ENCODE measurements around the gene TTR. TPM values are rescaled to one million over a fixed set of nuclear protein-coding genes. Genes with fewer than 3 reads are reported as not detected.

TTR gene
- polyA plus RNA-seq, 3 donors from 2014 or later: not detected

- peaks cover 0 to 2% (median 1%) of the 10 kb centered on the region in 3 donors for H3K27me3 Mint-ChIP-seq (ENCODE audit: low read depth in 3 of 3)
- DNase-seq: no peak
- H3K27ac Mint-ChIP-seq: no peak overlapping the region
- H3K36me3 Mint-ChIP-seq: peaks cover 0 to 4% (median 0%) of the 10 kb centered on the region in 3 donors
- no peaks in the 10 kb centered on the region for H3K4me1 Mint-ChIP-seq
- no peak overlapping the region for H3K4me3 Mint-ChIP-seq
- H3K9me3 Mint-ChIP-seq: peaks cover 0 to 1% (median 0%) of the 10 kb centered on the region in 6 donors
Observed at GRCh38 chr18:31587529-31587928, 4.1 kb upstream of the TTR start.

GRCh38 chr18:31590570-31590969 lies 1.1 kb upstream of the TTR start:
- peaks cover 0 to 4% (median 0%) of the 10 kb centered on the region in 3 donors for H3K36me3 Mint-ChIP-seq
- no peaks in the 10 kb centered on the region for H3K9me3 Mint-ChIP-seq
- DNase-seq: no peak
- H3K27me3 Mint-ChIP-seq (ENCODE audit: low read depth in 3 of 3): peaks cover 0 to 12% (median 3%) of the 10 kb centered on the region in 3 donors
- no peak overlapping the region for H3K4me3 Mint-ChIP-seq
- H3K27ac Mint-ChIP-seq: no peak overlapping the region
- H3K4me1 Mint-ChIP-seq: no peaks in the 10 kb centered on the region

- Mint-ChIP-seq H3K36me3 (peaks cover 0 to 4% (median 0%) of the 10 kb centered on the region in 3 donors), H3K27ac (no peak overlapping the region), H3K4me3 (no peak overlapping the region)
Observed at GRCh38 chr18:31591113-31591512, 564 bp upstream of the TTR start.

GRCh38 chr18:31592506-31593157 lies 955 bp downstream of the TTR start:
- Mint-ChIP-seq H3K9me3 (no peaks in the 10 kb centered on the region), H3K27ac (no peak overlapping the region), H3K4me1 (no peaks in the 10 kb centered on the region), H3K4me3 (no peak overlapping the region), H3K27me3 (ENCODE audit: low read depth in 3 of 3) (peaks cover 0 to 12% (median 6%) of the 10 kb centered on the region in 3 donors), H3K36me3 (peaks cover 0 to 4% (median 0%) of the 10 kb centered on the region in 3 donors)
- DNase-seq: no peak

More at GRCh38 chr18:31591113-31591512, 564 bp upstream of the TTR start:
- Mint-ChIP-seq H3K9me3 (no peaks in the 10 kb centered on the region), H3K27me3 (ENCODE audit: low read depth in 3 of 3) (peaks cover 0 to 12% (median 4%) of the 10 kb centered on the region in 3 donors), H3K4me1 (no peaks in the 10 kb centered on the region)
- no peak for DNase-seq

GRCh38 chr18:31595121-31595771 lies 3.6 kb downstream of the TTR start:
- Mint-ChIP-seq H3K27me3 (ENCODE audit: low read depth in 3 of 3) (peaks cover 0 to 12% (median 9%) of the 10 kb centered on the region in 3 donors), H3K4me1 (no peaks in the 10 kb centered on the region), H3K36me3 (no peaks in the 10 kb centered on the region)

GRCh38 chr18:31596081-31596872 lies 4.6 kb downstream of the TTR start:
- peaks cover 0 to 10% (median 9%) of the 10 kb centered on the region in 3 donors for H3K27me3 Mint-ChIP-seq (ENCODE audit: low read depth in 3 of 3)
- DNase-seq: no peak
- no peak overlapping the region for H3K27ac Mint-ChIP-seq
- H3K4me1 Mint-ChIP-seq: no peaks in the 10 kb centered on the region
- H3K4me3 Mint-ChIP-seq: no peak overlapping the region
- no peaks in the 10 kb centered on the region for H3K36me3 Mint-ChIP-seq
- no peaks in the 10 kb centered on the region for H3K9me3 Mint-ChIP-seq

More at GRCh38 chr18:31595121-31595771, 3.6 kb downstream of the TTR start:
- Mint-ChIP-seq H3K4me3 (no peak overlapping the region), H3K27ac (no peak overlapping the region), H3K9me3 (no peaks in the 10 kb centered on the region)
- no peak for DNase-seq

GRCh38 chr18:31598021-31598805 lies 6.5 kb downstream of the TTR start:
- no peak overlapping the region for H3K4me3 Mint-ChIP-seq
- H3K36me3 Mint-ChIP-seq: no peaks in the 10 kb centered on the region
- H3K9me3 Mint-ChIP-seq: no peaks in the 10 kb centered on the region
- no peaks in the 10 kb centered on the region for H3K4me1 Mint-ChIP-seq
- no peak for DNase-seq
- peaks cover 0 to 10% (median 7%) of the 10 kb centered on the region in 3 donors for H3K27me3 Mint-ChIP-seq (ENCODE audit: low read depth in 3 of 3)
- no peak overlapping the region for H3K27ac Mint-ChIP-seq

GRCh38 chr18:31603315-31603714 lies 11.6 kb downstream of the TTR start:
- Mint-ChIP-seq H3K36me3 (peaks cover 0 to 4% (median 0%) of the 10 kb centered on the region in 3 donors), H3K4me1 (no peaks in the 10 kb centered on the region), H3K4me3 (no peak overlapping the region), H3K27me3 (ENCODE audit: low read depth in 3 of 3) (peaks cover 0 to 4% (median 2%) of the 10 kb centered on the region in 3 donors), H3K9me3 (no peaks in the 10 kb centered on the region), H3K27ac (peak overlapping the region in 1 of 6 donors; percentile 43)
- DNase-seq: no peak

GRCh38 chr18:31606265-31606664 lies 14.6 kb downstream of the TTR start:
- Mint-ChIP-seq H3K27me3 (ENCODE audit: low read depth in 3 of 3) (peaks cover 1 to 2% (median 2%) of the 10 kb centered on the region in 3 donors), H3K9me3 (no peaks in the 10 kb centered on the region), H3K4me3 (no peak overlapping the region), H3K36me3 (peaks cover 0 to 4% (median 0%) of the 10 kb centered on the region in 3 donors), H3K4me1 (peaks cover 6 to 15% of the 10 kb centered on the region in 2 donors), H3K27ac (no peak overlapping the region)
- DNase-seq: no peak

GRCh38 chr18:31607384-31607783 lies 15.7 kb downstream of the TTR start:
- Mint-ChIP-seq H3K27ac (no peak overlapping the region), H3K27me3 (ENCODE audit: low read depth in 3 of 3) (peaks cover 1 to 2% (median 2%) of the 10 kb centered on the region in 3 donors), H3K9me3 (no peaks in the 10 kb centered on the region), H3K4me1 (peaks cover 6 to 15% of the 10 kb centered on the region in 2 donors), H3K36me3 (peaks cover 0 to 4% (median 0%) of the 10 kb centered on the region in 3 donors), H3K4me3 (no peak overlapping the region)
- DNase-seq: no peak

GRCh38 chr18:31609886-31610285 lies 18.2 kb downstream of the TTR start:
- Mint-ChIP-seq H3K4me3 (no peak overlapping the region), H3K9me3 (no peaks in the 10 kb centered on the region), H3K27me3 (ENCODE audit: low read depth in 3 of 3) (peaks cover 0 to 2% (median 1%) of the 10 kb centered on the region in 3 donors), H3K4me1 (peaks cover 6 to 15% of the 10 kb centered on the region in 2 donors), H3K36me3 (no peaks in the 10 kb centered on the region), H3K27ac (peak overlapping the region in 1 of 6 donors; percentile 26)
- no peak for DNase-seq

- Mint-ChIP-seq H3K9me3 (no peaks in the 10 kb centered on the region), H3K4me3 (no peak overlapping the region), H3K27me3 (ENCODE audit: low read depth in 3 of 3) (peaks cover 0 to 2% (median 1%) of the 10 kb centered on the region in 3 donors), H3K27ac (peak overlapping the region in 1 of 6 donors; percentile 18), H3K36me3 (no peaks in the 10 kb centered on the region), H3K4me1 (peaks cover 6 to 15% of the 10 kb centered on the region in 2 donors)
- peak in 1 of 3 donors; percentile 14 for DNase-seq
Observed at GRCh38 chr18:31610286-31611205, 18.9 kb downstream of the TTR start.

Measured in immature natural killer cell (primary cell).